Activated T-cell treated with anti-CD3 and anti-CD28 coated beads, Interleukin-2, amount 50 U/mL, for 72 hours (primary cell): ENCODE measurements around the gene EIF5. TPM values are rescaled to one million over a fixed set of nuclear protein-coding genes. Genes with fewer than 3 reads are reported as not detected.

Experiments used
- ATAC-seq, 2 donors: fragments of 150-1000 bp; cut with Tn5 transposase; replicated peaks in 1 of 2; 2 replicates each; pipeline ENCODE4 v1.10.0; 2021; ENCODE audit warnings: moderate library complexity in 2 of 2, mild to moderate bottlenecking in 1 of 2
- DNase-seq, 2 donors: peaks; one replicate each; pipeline ENCODE4 v3.0.0; 2021 to 2022; ENCODE audit warnings: mixed read lengths in 1 of 2
- H3K27ac Mint-ChIP-seq: one replicate; pipeline ENCODE4 v1.8.0; 2022; ENCODE audit warnings: mild to moderate bottlenecking, moderate library complexity, mixed read lengths
- H3K27me3 Mint-ChIP-seq: one replicate; pipeline ENCODE4 v1.8.0; 2022; ENCODE audit warnings: low read depth, mixed read lengths
- H3K36me3 Mint-ChIP-seq, 2 donors: one replicate each; pipeline ENCODE4 v1.8.0; 2022; ENCODE audit warnings: mixed read lengths in 2 of 2, mild to moderate bottlenecking in 1 of 2; ENCODE audit not compliant: insufficient read depth in 2 of 2
- H3K4me1 Mint-ChIP-seq: one replicate; pipeline ENCODE4 v1.8.0; 2022; ENCODE audit warnings: low read depth, mixed read lengths
- H3K4me3 Mint-ChIP-seq, 2 donors: one replicate each; pipeline ENCODE4 v1.8.0; 2022; ENCODE audit warnings: mild to moderate bottlenecking in 2 of 2, mixed read lengths in 2 of 2, moderate library complexity in 2 of 2
- H3K9me3 Mint-ChIP-seq, 2 donors: one replicate each; pipeline ENCODE4 v1.8.0; 2022; ENCODE audit warnings: mixed read lengths in 2 of 2
- total RNA-seq, 2 donors: library from RNA; stranded (reverse); gene quantifications; one replicate each; pipeline ENCODE4 v1.2.3, GENCODE V29; 2022

Gene EIF5
- 100 to 1,000 TPM; 295 to 377 TPM for total RNA-seq

GRCh38 chr14:103333754-103334643 lies at the start of gene EIF5:
TSS of gene EIF5 (plus strand) at chr14:103334237. CDS start at chr14:103335861, 1,624 bp downstream.
- Mint-ChIP-seq H3K4me1 (peaks cover 49% of the 10 kb centered on the region), H3K4me3 (peak within 1 kb of the TSS; percentile 86 to 91), H3K9me3 (no peaks in the 10 kb centered on the region), H3K36me3 (peaks cover 24 to 34% of the 10 kb centered on the region in 2 donors), H3K27ac (peak within 1 kb of the TSS; percentile 93), H3K27me3 (no peaks in the 10 kb centered on the region)
- peak; percentile 88 to 89 for ATAC-seq
- DNase-seq = peak; percentile 99

- peaks cover 55% of the 10 kb centered on the region for H3K27me3 Mint-ChIP-seq
- H3K36me3 Mint-ChIP-seq = no peaks in the 10 kb centered on the region
- H3K4me1 Mint-ChIP-seq = no peaks in the 10 kb centered on the region
- DNase-seq = no peak
- H3K9me3 Mint-ChIP-seq = no peaks in the 10 kb centered on the region
- no peak for ATAC-seq
- no peak overlapping the region for H3K27ac Mint-ChIP-seq
- H3K4me3 Mint-ChIP-seq = no peak overlapping the region
Measured at GRCh38 chr14:103284574-103285467, 49.2 kb upstream of the EIF5 start.

GRCh38 chr14:103286460-103286859 lies 47.6 kb upstream of the EIF5 start:
- no peaks in the 10 kb centered on the region for H3K4me1 Mint-ChIP-seq
- H3K9me3 Mint-ChIP-seq = no peaks in the 10 kb centered on the region
- DNase-seq (no peak), ATAC-seq (peak; percentile 35 to 82)
- no peaks in the 10 kb centered on the region for H3K36me3 Mint-ChIP-seq
- H3K4me3 Mint-ChIP-seq = no peak overlapping the region
- H3K27me3 Mint-ChIP-seq = peaks cover 42% of the 10 kb centered on the region
- no peak overlapping the region for H3K27ac Mint-ChIP-seq

GRCh38 chr14:103286968-103287850 lies 46.8 kb upstream of the EIF5 start:
- H3K27me3 Mint-ChIP-seq = peaks cover 35% of the 10 kb centered on the region
- DNase-seq (no peak), ATAC-seq (no peak)
- no peak overlapping the region for H3K27ac Mint-ChIP-seq
- peaks cover under 1% of the 10 kb centered on the region for H3K4me1 Mint-ChIP-seq
- H3K4me3 Mint-ChIP-seq = no peak overlapping the region
- no peaks in the 10 kb centered on the region for H3K36me3 Mint-ChIP-seq
- no peaks in the 10 kb centered on the region for H3K9me3 Mint-ChIP-seq

- Mint-ChIP-seq H3K27ac (no peak overlapping the region), H3K36me3 (no peaks in the 10 kb centered on the region), H3K4me3 (no peak overlapping the region), H3K27me3 (peaks cover 25% of the 10 kb centered on the region), H3K9me3 (no peaks in the 10 kb centered on the region), H3K4me1 (peaks cover 5% of the 10 kb centered on the region)
- ATAC-seq = no peak
- no peak for DNase-seq
Measured at GRCh38 chr14:103288076-103288766, 45.8 kb upstream of the EIF5 start.

- no peak overlapping the region for H3K27ac Mint-ChIP-seq
- peaks cover 15% of the 10 kb centered on the region for H3K27me3 Mint-ChIP-seq
- no peaks in the 10 kb centered on the region for H3K9me3 Mint-ChIP-seq
- peaks cover 5% of the 10 kb centered on the region for H3K4me1 Mint-ChIP-seq
- H3K36me3 Mint-ChIP-seq = no peaks in the 10 kb centered on the region
- H3K4me3 Mint-ChIP-seq = no peak overlapping the region
- no peak for DNase-seq
- no peak for ATAC-seq
Measured at GRCh38 chr14:103290056-103290455, 44.0 kb upstream of the EIF5 start.

GRCh38 chr14:103290494-103290893 lies 43.5 kb upstream of the EIF5 start:
- no peak for DNase-seq
- H3K9me3 Mint-ChIP-seq = no peaks in the 10 kb centered on the region
- peaks cover 12% of the 10 kb centered on the region for H3K27me3 Mint-ChIP-seq
- no peaks in the 10 kb centered on the region for H3K36me3 Mint-ChIP-seq
- peaks cover 5% of the 10 kb centered on the region for H3K4me1 Mint-ChIP-seq
- no peak overlapping the region for H3K4me3 Mint-ChIP-seq
- H3K27ac Mint-ChIP-seq = no peak overlapping the region
- ATAC-seq = no peak

GRCh38 chr14:103290961-103291360 lies 43.1 kb upstream of the EIF5 start:
- ATAC-seq = no peak
- no peak overlapping the region for H3K27ac Mint-ChIP-seq

GRCh38 chr14:103292426-103293374 lies 41.3 kb upstream of the EIF5 start:
- DNase-seq (peak; percentile 77 to 80), ATAC-seq (peak; percentile 93 to 94)
- H3K4me3 Mint-ChIP-seq = no peak overlapping the region
- no peak overlapping the region for H3K27ac Mint-ChIP-seq
- no peaks in the 10 kb centered on the region for H3K9me3 Mint-ChIP-seq
- H3K27me3 Mint-ChIP-seq = peaks cover 5% of the 10 kb centered on the region
- no peaks in the 10 kb centered on the region for H3K36me3 Mint-ChIP-seq
- H3K4me1 Mint-ChIP-seq = peaks cover 5% of the 10 kb centered on the region

More at GRCh38 chr14:103290961-103291360, 43.1 kb upstream of the EIF5 start:
- peaks cover 11% of the 10 kb centered on the region for H3K27me3 Mint-ChIP-seq
- H3K4me1 Mint-ChIP-seq = peaks cover 5% of the 10 kb centered on the region
- DNase-seq = no peak
- no peaks in the 10 kb centered on the region for H3K9me3 Mint-ChIP-seq
- no peak overlapping the region for H3K4me3 Mint-ChIP-seq
- H3K36me3 Mint-ChIP-seq = no peaks in the 10 kb centered on the region

GRCh38 chr14:103293465-103293864 lies 40.6 kb upstream of the EIF5 start:
- Mint-ChIP-seq H3K9me3 (no peaks in the 10 kb centered on the region), H3K4me1 (peaks cover 5% of the 10 kb centered on the region), H3K4me3 (no peak overlapping the region), H3K36me3 (no peaks in the 10 kb centered on the region), H3K27ac (no peak overlapping the region), H3K27me3 (peaks cover 5% of the 10 kb centered on the region)
- ATAC-seq (no peak), DNase-seq (no peak)

GRCh38 chr14:103294091-103294490 lies 39.9 kb upstream of the EIF5 start:
- H3K36me3 Mint-ChIP-seq = no peaks in the 10 kb centered on the region
- ATAC-seq = no peak
- H3K27ac Mint-ChIP-seq = no peak overlapping the region
- peaks cover 5% of the 10 kb centered on the region for H3K4me1 Mint-ChIP-seq
- peaks cover 5% of the 10 kb centered on the region for H3K27me3 Mint-ChIP-seq
- DNase-seq = no peak
- no peaks in the 10 kb centered on the region for H3K9me3 Mint-ChIP-seq
- H3K4me3 Mint-ChIP-seq = no peak overlapping the region
